Ishikawa (cell line): ENCODE results near the gene NGFR.

Source experiments
- CREB1 ChIP-seq: IDR thresholded peaks from 2 replicates; pipeline ENCODE4 v1.6.1; 2012; ENCODE audit warnings: low read depth
- EP300 ChIP-seq: IDR thresholded peaks from 2 replicates; pipeline ENCODE4 v1.6.1; 2012; ENCODE audit warnings: borderline replicate concordance
- FOXM1 ChIP-seq: IDR thresholded peaks from 2 replicates; pipeline ENCODE4 v1.6.1; 2012; ENCODE audit warnings: low read depth, borderline replicate concordance
- NFIC ChIP-seq: IDR thresholded peaks from 2 replicates; pipeline ENCODE4 v1.6.1; 2012
- RAD21 ChIP-seq: IDR thresholded peaks from 2 replicates; pipeline ENCODE4 v1.6.1; 2012; ENCODE audit warnings: low read depth
- TAF1 ChIP-seq: IDR thresholded peaks from 2 replicates; pipeline ENCODE4 v1.6.1; 2012; ENCODE audit warnings: low read depth, mild to moderate bottlenecking
- TCF12 ChIP-seq: IDR thresholded peaks from 2 replicates; pipeline ENCODE4 v1.6.1; 2012; ENCODE audit warnings: low read depth
- TEAD4 ChIP-seq: IDR thresholded peaks from 2 replicates; pipeline ENCODE4 v1.6.1; 2012
- USF1 ChIP-seq: IDR thresholded peaks from 2 replicates; pipeline ENCODE4 v1.6.1; 2012
- YY1 ChIP-seq: IDR thresholded peaks from 2 replicates; pipeline ENCODE4 v1.6.1; 2012; ENCODE audit warnings: low read depth
- ZBTB7A ChIP-seq: IDR thresholded peaks from 2 replicates; pipeline ENCODE4 v1.6.1; 2012; ENCODE audit warnings: low read depth
- TF ChIP-seq, protein P1 (sequence below): IDR thresholded peaks from 2 replicates; pipeline ENCODE4 v1.6.1; 2012; ENCODE audit warnings: low read depth, mild to moderate bottlenecking
- TF ChIP-seq, protein P2 (sequence below): IDR thresholded peaks from 2 replicates; pipeline ENCODE4 v1.6.1; 2012

- TF ChIP-seq TEAD4 (no peak), YY1 (no peak), EP300 (no peak), USF1 (no peak), RAD21 (no peak), TCF12 (no peak), TAF1 (no peak), FOXM1 (no peak), ZBTB7A (no peak), CREB1 (no peak), NFIC (no peak)
- TF ChIP-seq, protein P1, sequence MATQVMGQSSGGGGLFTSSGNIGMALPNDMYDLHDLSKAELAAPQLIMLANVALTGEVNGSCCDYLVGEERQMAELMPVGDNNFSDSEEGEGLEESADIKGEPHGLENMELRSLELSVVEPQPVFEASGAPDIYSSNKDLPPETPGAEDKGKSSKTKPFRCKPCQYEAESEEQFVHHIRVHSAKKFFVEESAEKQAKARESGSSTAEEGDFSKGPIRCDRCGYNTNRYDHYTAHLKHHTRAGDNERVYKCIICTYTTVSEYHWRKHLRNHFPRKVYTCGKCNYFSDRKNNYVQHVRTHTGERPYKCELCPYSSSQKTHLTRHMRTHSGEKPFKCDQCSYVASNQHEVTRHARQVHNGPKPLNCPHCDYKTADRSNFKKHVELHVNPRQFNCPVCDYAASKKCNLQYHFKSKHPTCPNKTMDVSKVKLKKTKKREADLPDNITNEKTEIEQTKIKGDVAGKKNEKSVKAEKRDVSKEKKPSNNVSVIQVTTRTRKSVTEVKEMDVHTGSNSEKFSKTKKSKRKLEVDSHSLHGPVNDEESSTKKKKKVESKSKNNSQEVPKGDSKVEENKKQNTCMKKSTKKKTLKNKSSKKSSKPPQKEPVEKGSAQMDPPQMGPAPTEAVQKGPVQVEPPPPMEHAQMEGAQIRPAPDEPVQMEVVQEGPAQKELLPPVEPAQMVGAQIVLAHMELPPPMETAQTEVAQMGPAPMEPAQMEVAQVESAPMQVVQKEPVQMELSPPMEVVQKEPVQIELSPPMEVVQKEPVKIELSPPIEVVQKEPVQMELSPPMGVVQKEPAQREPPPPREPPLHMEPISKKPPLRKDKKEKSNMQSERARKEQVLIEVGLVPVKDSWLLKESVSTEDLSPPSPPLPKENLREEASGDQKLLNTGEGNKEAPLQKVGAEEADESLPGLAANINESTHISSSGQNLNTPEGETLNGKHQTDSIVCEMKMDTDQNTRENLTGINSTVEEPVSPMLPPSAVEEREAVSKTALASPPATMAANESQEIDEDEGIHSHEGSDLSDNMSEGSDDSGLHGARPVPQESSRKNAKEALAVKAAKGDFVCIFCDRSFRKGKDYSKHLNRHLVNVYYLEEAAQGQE = no peak
- TF ChIP-seq, protein P2, sequence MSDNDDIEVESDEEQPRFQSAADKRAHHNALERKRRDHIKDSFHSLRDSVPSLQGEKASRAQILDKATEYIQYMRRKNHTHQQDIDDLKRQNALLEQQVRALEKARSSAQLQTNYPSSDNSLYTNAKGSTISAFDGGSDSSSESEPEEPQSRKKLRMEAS = no peak
These were observed 21.1 kb downstream of the NGFR start for GRCh38 chr17:49516180-49516579.
